Fibroblast of the conjunctiva (primary cell): Measurements from ENCODE around the gene NEURL4.
"Not testable (repeated sequence)": the region's sequence is repeated elsewhere in the genome, so short reads cannot be mapped to it uniquely, and the experiment has no call there.

Experiments
- DNase-seq: peaks from one replicate; pipeline ENCODE4 v3.0.0-alpha.2; 2010; ENCODE audit warnings: low read depth

The NEURL4 gene

GRCh38 chr17:7347630-7348477 lies 18.7 kb upstream of the NEURL4 start:
- no peak for DNase-seq

- DNase-seq, result no peak
Observed at GRCh38 chr17:7346761-7347614, 17.9 kb upstream of the NEURL4 start.

GRCh38 chr17:7343250-7343649 lies 14.1 kb upstream of the NEURL4 start:
- DNase-seq, result no peak

- DNase-seq, result no peak
Observed at GRCh38 chr17:7341842-7342241, 12.7 kb upstream of the NEURL4 start.

GRCh38 chr17:7340179-7340578 lies 11.0 kb upstream of the NEURL4 start:
- no peak for DNase-seq

- DNase-seq, result not testable (repeated sequence)
Observed at GRCh38 chr17:7337600-7337999, 8.5 kb upstream of the NEURL4 start.

GRCh38 chr17:7336240-7337175 lies 7.4 kb upstream of the NEURL4 start, which contains the start of gene ACAP1:
Gene ACAP1 (plus strand): TSS chr17:7336529. CDS start chr17:7336735, 206 bp downstream.
- DNase-seq, result no peak

GRCh38 chr17:7335765-7336164 lies 6.6 kb upstream of the NEURL4 start:
- DNase-seq, result not testable (repeated sequence)

- DNase-seq, result no peak
Observed at GRCh38 chr17:7334938-7335538, 5.9 kb upstream of the NEURL4 start.

- DNase-seq, result not testable (repeated sequence)
Observed at GRCh38 chr17:7332600-7333069, 3.5 kb upstream of the NEURL4 start.

- no peak for DNase-seq
Observed at GRCh38 chr17:7332111-7332510, 3.0 kb upstream of the NEURL4 start.

- DNase-seq, result no peak
Observed at GRCh38 chr17:7330638-7331015, 1.5 kb upstream of the NEURL4 start.

- DNase-seq, result peak; percentile 47
Observed at GRCh38 chr17:7329997-7330637, 982 bp upstream of the NEURL4 start.

- peak; percentile 98 for DNase-seq
Observed at GRCh38 chr17:7329374-7329996, 350 bp upstream of the NEURL4 start.

- DNase-seq, result no peak
Observed at GRCh38 chr17:7328009-7328408, 1.1 kb downstream of the NEURL4 start.

GRCh38 chr17:7327501-7327900 lies 1.6 kb downstream of the NEURL4 start:
- DNase-seq, result no peak

- no peak for DNase-seq
Observed at GRCh38 chr17:7327056-7327455, 2.1 kb downstream of the NEURL4 start.

GRCh38 chr17:7326186-7326585 lies 2.9 kb downstream of the NEURL4 start:
- DNase-seq, result no peak

GRCh38 chr17:7325031-7325528 lies 4.1 kb downstream of the NEURL4 start:
- DNase-seq, result no peak

- DNase-seq, result no peak
Observed at GRCh38 chr17:7324438-7324779, 4.7 kb downstream of the NEURL4 start.
